ENCODE results near the gene EBNA1BP2. TPM values are rescaled to one million over a fixed set of nuclear protein-coding genes. Genes with fewer than 3 reads are reported as not detected.

EBNA1BP2 gene
- total RNA-seq (2012; rRNA removed) = 135 and 173 TPM in 2 replicates
- 79.0 and 82.8 TPM in 2 replicates for polyA plus RNA-seq (2012; rRNA removed)
- 39.0 and 98.0 TPM in 2 replicates for polyA plus RNA-seq (2012; cell fraction: cytosol; rRNA removed)
- 35.8 and 55.8 TPM in 2 replicates for polyA plus RNA-seq (2012; cell fraction: nucleus; rRNA removed; ENCODE audit: low replicate concordance)
- percentile 83 among the genes with signal in this experiment for Bru-seq, nascent RNA
- BruChase-seq, experiment 1, labeled RNA remaining after a 6-hour chase = percentile 70 among the genes with signal in this experiment
- percentile 62 among the genes with signal in this experiment for BruChase-seq, experiment 2, labeled RNA remaining after a 2-hour chase
- long read RNA-seq, transcript EBNA1BP2-201 (9 exons, 1,322 nt) = major isoform, 80 of 106 reads
- long read RNA-seq, partial matches to known transcripts = 18 of 106 reads
- long read RNA-seq, other reads (novel, unspliced or antisense) = 6 of 106 reads

GRCh38 chr1:43171876-43172526 lies at the start of gene EBNA1BP2, which contains the start of gene CFAP57:
TSS of gene EBNA1BP2 (minus strand) at chr1:43172290. CDS start at chr1:43172118, 172 bp downstream.
TSS of gene CFAP57 (plus strand) at chr1:43172330. CDS start at chr1:43172754, 424 bp downstream.
- Histone ChIP-seq H3K23ac (ENCODE audit: low read depth, low read length) (peak within 1 kb of the TSS; percentile 89), H2AK5ac (ENCODE audit: low read depth, low read length) (peak within 1 kb of the TSS; percentile 74), H3K9ac (ENCODE audit: low read depth, low read length) (peak within 1 kb of the TSS; percentile 82), H3K9me1 (ENCODE audit: insufficient read depth, low read length) (0 out of 2 replicates have a peak, but pooled peaks cover 3% of the 10 kb centered on the region), H3K4me1 (ENCODE audit: control insufficient read depth, insufficient read depth, low read length) (no peaks in the 10 kb centered on the region), H4K5ac (ENCODE audit: low read depth, low read length) (peak within 1 kb of the TSS; percentile 5), H4K91ac (ENCODE audit: insufficient read depth, low read depth, low read length) (peak within 1 kb of the TSS; percentile 18; the same call in 1 of the 2 replicates), H3K79me1 (ENCODE audit: low read depth in 1 of 2, low read length in 2 of 2) (peaks cover 37 to 38% of the 10 kb centered on the region in 2 experiments), H2BK120ac (ENCODE audit: low read depth, low read length) (peak within 1 kb of the TSS; percentile 25; the same call in 1 of the 2 replicates), H2AK9ac (replicated peaks; ENCODE audit: low read depth, low read length, poor library complexity) (peak within 1 kb of the TSS; percentile 96), H3K9me3 (ENCODE audit: control insufficient read depth, insufficient read depth, low read length) (no peaks in the 10 kb centered on the region), H2BK15ac (ENCODE audit: low read depth, low read length) (no peak within 1 kb of the TSS; the same call in 2 of the 3 replicates), H3K36me3 (ENCODE audit: control insufficient read depth, insufficient read depth, low read length) (peaks cover 14% of the 10 kb centered on the region), H3K18ac (ENCODE audit: low read depth, low read length) (no peak within 1 kb of the TSS), H3K27me3 (ENCODE audit: control insufficient read depth, insufficient read depth, low read length) (peaks cover 10% of the 10 kb centered on the region), H3K4me2 (ENCODE audit: low read depth, low read length) (peak within 1 kb of the TSS; percentile 91), H3K27ac (ENCODE audit: insufficient read depth, low read length) (peak within 1 kb of the TSS; percentile 60), H2BK20ac (ENCODE audit: low read depth, low read length) (no peak within 1 kb of the TSS), H3K4me3 (ENCODE audit: insufficient read depth, low read depth, low read length) (peak within 1 kb of the TSS; percentile 75), H4K8ac (ENCODE audit: low read depth in 2 of 2, low read length in 2 of 2) (peak within 1 kb of the TSS in 1 of 2 experiments; percentile 72; a peak in 3 of 4 replicates), H3K14ac (replicated peaks; ENCODE audit: low read depth, low read length) (peak within 1 kb of the TSS; percentile 85), H4K20me1 (ENCODE audit: insufficient read depth, low read length) (no peaks in the 10 kb centered on the region; the same call in 1 of the 2 replicates), H2AFZ (replicated peaks; ENCODE audit: low read length, poor library complexity) (peak within 1 kb of the TSS; percentile 97), H2BK5ac (ENCODE audit: low read depth, low read length, poor library complexity, severe bottlenecking) (peak within 1 kb of the TSS; percentile 27), H3K4ac (ENCODE audit: low read depth, low read length) (peak within 1 kb of the TSS; percentile 80), H3K56ac (ENCODE audit: extremely low read depth, insufficient read depth, low read length) (peak within 1 kb of the TSS; percentile 45)
- DNase-seq (peak; percentile 93), ATAC-seq (ENCODE audit: low read depth) (peak; percentile 86)
- BruUV-seq (replicated peaks) = no TSS peak
- in situ Hi-C loops (cut with MboI; ENCODE audit: low sequenced_read_pairs) = no loop called here
- TF ChIP-seq FOS (IDR thresholded peaks at IDR 0.05; ENCODE audit: low read depth, low read length) = 0 out of 2 replicates have a peak, but pooled peaks have one; percentile 3
- TF ChIP-seq MAZ (IDR thresholded peaks at IDR 0.05; ENCODE audit: borderline replicate concordance, low read depth, low read length) = no peak; the same call in 1 of the 2 replicates
- peak; percentile 87 for TF ChIP-seq BHLHE40 (IDR thresholded peaks at IDR 0.05; ENCODE audit: low read depth, low read length)
- no peak for TF ChIP-seq SMC3 (IDR thresholded peaks at IDR 0.05; ENCODE audit: low read depth, low read length)
- 0 out of 2 replicates have a peak, but pooled peaks have one; percentile 1 for TF ChIP-seq RAD21 (IDR thresholded peaks at IDR 0.05; ENCODE audit: low read length)
- no peak for TF ChIP-seq CEBPB (IDR thresholded peaks at IDR 0.05; ENCODE audit: low read depth, low read length)
- TF ChIP-seq MXI1 (IDR thresholded peaks at IDR 0.05; ENCODE audit: borderline replicate concordance, low read depth, low read length) = peak; percentile 100
- TF ChIP-seq, protein P1, sequence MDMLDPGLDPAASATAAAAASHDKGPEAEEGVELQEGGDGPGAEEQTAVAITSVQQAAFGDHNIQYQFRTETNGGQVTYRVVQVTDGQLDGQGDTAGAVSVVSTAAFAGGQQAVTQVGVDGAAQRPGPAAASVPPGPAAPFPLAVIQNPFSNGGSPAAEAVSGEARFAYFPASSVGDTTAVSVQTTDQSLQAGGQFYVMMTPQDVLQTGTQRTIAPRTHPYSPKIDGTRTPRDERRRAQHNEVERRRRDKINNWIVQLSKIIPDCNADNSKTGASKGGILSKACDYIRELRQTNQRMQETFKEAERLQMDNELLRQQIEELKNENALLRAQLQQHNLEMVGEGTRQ (IDR thresholded peaks at IDR 0.05; ENCODE audit: low read depth, low read length) = peak; percentile 76
- TF ChIP-seq POLR2A (IDR thresholded peaks at IDR 0.05; ENCODE audit: low read depth, low read length) = peak; percentile 78
- CTCF ChIA-PET = no interaction called here
- intact Hi-C loops (cut with micrococcal nuclease) = loop anchor here (1.0 kb wide), 1 partner anchor 34 kb away; no protein-coding TSS in a partner anchor
- dilution Hi-C loops (cut with HindIII; ENCODE audit: low sequenced_read_pairs, unreplicated experiment) = no loop called here
- WGBS, 2 experiments (ENCODE audit: extremely low coverage in 2 of 2, insufficient read length in 1 of 2) = 1% methylated on average over 24 of the region's 45 CpGs; no CpG with 5 or more reads in 1 of the 2 experiments
- POLR2A ChIA-PET (ENCODE audit: unreplicated experiment) = interaction anchor here (1.9 kb wide), 1 partner anchor 35 kb away, joined by 5 read pairs; no protein-coding TSS in a partner anchor

Measured in IMR-90 (cell line).